Stimulated activated CD4-positive, alpha-beta T cell treated with anti-CD3 and anti-CD28 coated beads, Interleukin-1b, Interleukin-23, amount 100 ng/mL, for 4 hours (primary cell): ENCODE measurements around the gene TCHH.

Source experiments
- DNase-seq, 2 donors: peaks; one replicate each; pipeline ENCODE4 v3.0.0-alpha.2; 2020; ENCODE audit warnings: low read depth in 2 of 2

TCHH gene

DNA sequence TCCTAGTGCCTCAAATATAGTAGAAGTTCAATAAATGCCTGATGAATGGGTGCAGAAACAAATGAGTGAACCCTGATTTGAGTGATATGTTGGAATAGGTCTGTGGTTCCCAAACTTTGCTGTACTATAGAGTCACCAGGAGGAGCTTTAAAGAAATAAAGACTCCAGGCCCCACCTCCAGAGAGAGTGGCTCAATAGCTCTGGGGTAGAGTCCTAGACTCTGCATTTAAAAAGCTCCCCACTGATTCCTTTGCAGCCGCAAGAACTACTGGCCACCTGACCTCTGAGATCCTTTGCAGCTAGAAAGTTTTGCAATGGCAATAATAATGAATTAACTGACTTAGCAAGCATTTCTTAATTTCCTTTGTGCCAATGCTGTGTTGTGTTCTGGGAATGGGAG lies 47.3 kb downstream of the TCHH start:
- no peak for DNase-seq

DNA sequence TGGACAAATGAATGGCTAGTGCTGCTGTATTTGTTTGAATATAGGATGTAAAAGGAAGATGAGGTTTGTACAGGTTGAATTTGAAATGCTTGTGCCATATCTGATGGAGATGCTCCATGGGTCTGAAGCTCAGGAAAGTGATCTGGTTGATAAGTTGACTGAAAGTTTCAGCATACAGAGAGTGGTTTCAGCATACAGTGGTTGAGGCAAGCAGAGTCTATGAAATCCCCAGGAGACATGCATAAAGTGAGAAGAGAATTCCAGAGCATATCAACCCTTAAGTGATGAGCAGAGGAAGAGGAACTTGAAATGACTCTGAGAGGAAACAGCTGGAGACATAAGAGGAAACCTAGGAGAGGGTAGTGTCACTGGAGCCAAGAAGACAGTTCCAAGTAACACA lies 48.1 kb downstream of the TCHH start:
- no peak for DNase-seq

DNA sequence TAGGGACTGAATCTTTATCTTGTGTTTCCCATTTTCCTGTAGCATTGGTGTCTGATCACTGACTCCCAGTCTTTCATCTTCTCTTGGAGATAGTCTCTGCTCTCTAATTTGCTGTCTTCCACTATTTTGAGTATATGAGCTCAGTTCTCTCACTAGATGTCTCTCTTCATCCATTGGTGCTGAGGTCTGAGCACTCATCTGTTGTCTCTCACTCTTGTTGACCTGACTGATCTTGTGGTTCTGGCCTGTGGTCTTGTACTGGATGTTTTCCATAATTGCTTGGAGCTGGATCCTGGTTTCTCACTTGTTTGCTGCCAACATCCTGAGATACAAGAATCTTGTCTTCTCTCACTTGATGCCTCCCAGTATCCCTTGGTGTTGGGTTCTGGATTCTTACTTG lies 53.3 kb downstream of the TCHH start:
- no peak for DNase-seq
